NCI-H526 (cell line): Measurements from ENCODE around the gene RUFY4.
"Not testable (repeated sequence)": the region's sequence is repeated elsewhere in the genome, so short reads cannot be mapped to it uniquely, and the experiment has no call there.

ENCODE experiments used
- DNase-seq, 2 experiments: peaks; one replicate each; lab custom pipeline; 2025; lab: John Stamatoyannopoulos, UW

Gene RUFY4

GRCh38 chr2:218086478-218086877, 17.4 kb downstream of the RUFY4 start:
- no peak for DNase-seq

- no peak for DNase-seq
Observed at GRCh38 chr2:218089259-218089658, 20.2 kb downstream of the RUFY4 start.

- DNase-seq: no peak
Observed at GRCh38 chr2:218091746-218092145, 22.7 kb downstream of the RUFY4 start.

GRCh38 chr2:218093879-218094278, 24.8 kb downstream of the RUFY4 start:
- no peak for DNase-seq

GRCh38 chr2:218095853-218096252, 26.8 kb downstream of the RUFY4 start:
- DNase-seq: no peak

- no peak for DNase-seq
Observed at GRCh38 chr2:218097975-218098374, 28.9 kb downstream of the RUFY4 start.

GRCh38 chr2:218108834-218109233, 39.8 kb downstream of the RUFY4 start:
- not testable (repeated sequence) for DNase-seq

GRCh38 chr2:218121789-218122188, 52.7 kb downstream of the RUFY4 start:
- not testable (repeated sequence) for DNase-seq

- not testable (repeated sequence) for DNase-seq
Observed at GRCh38 chr2:218122286-218122685, 53.2 kb downstream of the RUFY4 start.

GRCh38 chr2:218123986-218124385, 54.9 kb downstream of the RUFY4 start:
- no peak for DNase-seq

GRCh38 chr2:218125095-218125494, 56.0 kb downstream of the RUFY4 start:
- no peak for DNase-seq

GRCh38 chr2:218125626-218126080, 56.6 kb downstream of the RUFY4 start, which contains the start of gene CXCR2:
Gene CXCR2, plus strand, starts transcription at chr2:218126028. Its CDS starts 8,774 bp downstream, at chr2:218134802.
- no peak for DNase-seq

- no peak for DNase-seq
Observed at GRCh38 chr2:218127929-218128455, 58.9 kb downstream of the RUFY4 start.

- no peak for DNase-seq
Observed at GRCh38 chr2:218128781-218129457, 59.9 kb downstream of the RUFY4 start.

GRCh38 chr2:218129458-218130135, 60.5 kb downstream of the RUFY4 start:
- no peak for DNase-seq

GRCh38 chr2:218130377-218130776, 61.3 kb downstream of the RUFY4 start:
- no peak for DNase-seq

GRCh38 chr2:218130822-218131221, 61.8 kb downstream of the RUFY4 start:
- no peak for DNase-seq

GRCh38 chr2:218137514-218137913, 68.5 kb downstream of the RUFY4 start:
- DNase-seq: no peak

- DNase-seq: no peak
Observed at GRCh38 chr2:218138047-218138446, 69.0 kb downstream of the RUFY4 start.
